Fibroblast of skin of back (primary cell): ENCODE results near the gene FASN. TPM values are rescaled to one million over a fixed set of nuclear protein-coding genes. Genes with fewer than 3 reads are reported as not detected.
"Not testable (repeated sequence)": the region's sequence is repeated elsewhere in the genome, so short reads cannot be mapped to it uniquely, and the experiment has no call there.

Source experiments
- DNase-seq: peaks from one replicate; pipeline ENCODE4 v3.0.0-alpha.2; 2013
- polyA plus RNA-seq, 2 experiments: library from polyadenylated mRNA; unstranded; fragments of 120-200 nt; gene quantifications; one replicate each; pipeline ENCODE4 v1.2.1, GENCODE V29; 2013; ENCODE audit not compliant: insufficient read length in 2 of 2

Gene FASN
- polyA plus RNA-seq (2013, experiment 1 of 2; ENCODE audit: insufficient read length): 80.9 TPM
- 66.5 TPM for polyA plus RNA-seq (2013, experiment 2 of 2; ENCODE audit: insufficient read length)

GRCh38 chr17:82098169-82098938 lies at the start of gene FASN:
FASN (minus strand) TSS chr17:82098236; CDS start chr17:82096445, 1,791 bp downstream.
- peak; percentile 96 for DNase-seq

- no peak for DNase-seq
These were observed 48.9 kb upstream of the FASN start for GRCh38 chr17:82146663-82147654.

GRCh38 chr17:82145550-82146155 lies 47.6 kb upstream of the FASN start:
- no peak for DNase-seq

GRCh38 chr17:82143333-82143732 lies 45.3 kb upstream of the FASN start:
- no peak for DNase-seq

- not testable (repeated sequence) for DNase-seq
These were observed 41.9 kb upstream of the FASN start for GRCh38 chr17:82139961-82140360.

GRCh38 chr17:82138511-82138992 lies 40.5 kb upstream of the FASN start:
- no peak for DNase-seq

GRCh38 chr17:82134101-82134500 lies 36.1 kb upstream of the FASN start:
- DNase-seq: no peak

GRCh38 chr17:82133166-82133953 lies 35.3 kb upstream of the FASN start:
- peak; percentile 12 for DNase-seq

GRCh38 chr17:82129095-82129494 lies 31.1 kb upstream of the FASN start:
- DNase-seq: no peak

GRCh38 chr17:82128287-82128686 lies 30.3 kb upstream of the FASN start:
- no peak for DNase-seq

- DNase-seq: no peak
These were observed 29.7 kb upstream of the FASN start for GRCh38 chr17:82127704-82128103.

- DNase-seq: no peak
These were observed 29.2 kb upstream of the FASN start for GRCh38 chr17:82127315-82127595.

GRCh38 chr17:82126556-82127314 lies 28.7 kb upstream of the FASN start:
- no peak for DNase-seq

GRCh38 chr17:82124101-82124500 lies 26.1 kb upstream of the FASN start:
- no peak for DNase-seq

- no peak for DNase-seq
These were observed 23.9 kb upstream of the FASN start for GRCh38 chr17:82121660-82122629.

GRCh38 chr17:82121246-82121645 lies 23.2 kb upstream of the FASN start:
- DNase-seq: no peak

- peak; percentile 48 for DNase-seq
These were observed 22.1 kb upstream of the FASN start for GRCh38 chr17:82120148-82120547.

GRCh38 chr17:82118815-82119380 lies 20.9 kb upstream of the FASN start:
- DNase-seq: peak; percentile 19

GRCh38 chr17:82118168-82118814 lies 20.3 kb upstream of the FASN start:
- no peak for DNase-seq
